ENCODE data around the gene DLL4. TPM values are rescaled to one million over a fixed set of nuclear protein-coding genes. Genes with fewer than 3 reads are reported as not detected.

DLL4 gene
- total RNA-seq, 4 donors from 2014 or later, result 18.2 to 31.1 (median 22.6) TPM

GRCh38 chr15:40934457-40934856 is 5.3 kb downstream of the DLL4 start:
- Histone ChIP-seq H3K4me1 (peaks cover 0 to 18% of the 10 kb centered on the region in 2 donors), H3K27ac (no peak overlapping the region), H3K9me3 (no peaks in the 10 kb centered on the region), H3K4me3 (no peak overlapping the region), H3K27me3 (peaks cover 21 to 27% of the 10 kb centered on the region in 2 donors), H3K36me3 (no peaks in the 10 kb centered on the region)
- TF ChIP-seq CTCF (IDR thresholded peaks at IDR 0.05), result no peak
- no peak for TF ChIP-seq POLR2A (IDR thresholded peaks at IDR 0.05)
- intact Hi-C loops (cut with DNase I; ENCODE audit: low total_unique reads), result no loop called here
- no peak for DNase-seq

GRCh38 chr15:40936234-40936708 is 7.1 kb downstream of the DLL4 start:
- H3K4me1 ChIP-seq, result peaks cover 0 to under 1% of the 10 kb centered on the region in 2 donors
- H3K27me3 ChIP-seq, result peaks cover 17% of the 10 kb centered on the region in 2 donors
- no peak overlapping the region for H3K4me3 ChIP-seq
- H3K36me3 ChIP-seq, result no peaks in the 10 kb centered on the region
- H3K27ac ChIP-seq, result peak overlapping the region in 1 of 2 donors; percentile 3
- intact Hi-C loops (cut with DNase I; ENCODE audit: low total_unique reads), result no loop called here
- TF ChIP-seq POLR2A (IDR thresholded peaks at IDR 0.05), result no peak
- TF ChIP-seq CTCF (IDR thresholded peaks at IDR 0.05), result no peak
- DNase-seq, result no peak
- no peaks in the 10 kb centered on the region for H3K9me3 ChIP-seq

- DNase-seq, result no peak
- no peak for TF ChIP-seq POLR2A (IDR thresholded peaks at IDR 0.05)
- no peak for TF ChIP-seq CTCF (IDR thresholded peaks at IDR 0.05)
- no peaks in the 10 kb centered on the region for H3K36me3 ChIP-seq
- intact Hi-C loops (cut with DNase I; ENCODE audit: low total_unique reads), result no loop called here
- H3K9me3 ChIP-seq, result no peaks in the 10 kb centered on the region
- no peak overlapping the region for H3K4me3 ChIP-seq
- no peaks in the 10 kb centered on the region for H3K4me1 ChIP-seq
- peaks cover 10% of the 10 kb centered on the region in 2 donors for H3K27me3 ChIP-seq
- peak overlapping the region in 1 of 2 donors; percentile 3 for H3K27ac ChIP-seq
Measured at GRCh38 chr15:40936709-40937666, 7.8 kb downstream of the DLL4 start.

GRCh38 chr15:40937762-40938535 is 8.8 kb downstream of the DLL4 start:
- Histone ChIP-seq H3K9me3 (no peaks in the 10 kb centered on the region), H3K36me3 (no peaks in the 10 kb centered on the region), H3K27ac (peak overlapping the region in 1 of 2 donors; percentile 33), H3K27me3 (peaks cover under 1 to 2% of the 10 kb centered on the region in 2 donors), H3K4me1 (no peaks in the 10 kb centered on the region), H3K4me3 (no peak overlapping the region)
- intact Hi-C loops (cut with DNase I; ENCODE audit: low total_unique reads), result no loop called here
- DNase-seq, result no peak
- no peak for TF ChIP-seq POLR2A (IDR thresholded peaks at IDR 0.05)
- TF ChIP-seq CTCF (IDR thresholded peaks at IDR 0.05), result no peak

Measured in uterus (tissue), 4 donors.